Loucy (cell line): ENCODE data around the gene TP53I13.

Source experiments
- EZH2phosphoT487 ChIP-seq: fragments of 200-600 bp; IDR thresholded peaks from 2 replicates; pipeline ENCODE4 v1.6.1; 2018; ENCODE audit warnings: antibody characterized with exemption, mild to moderate bottlenecking, moderate library complexity, borderline replicate concordance
- TF ChIP-seq, protein P1 (sequence below): fragments of 200-600 bp; sonication (generic); conservative IDR thresholded peaks from 2 replicates; pipeline ENCODE4 v1.5.1; 2014; ENCODE audit warnings: mild to moderate bottlenecking, antibody characterized with exemption, low read length

DNA sequence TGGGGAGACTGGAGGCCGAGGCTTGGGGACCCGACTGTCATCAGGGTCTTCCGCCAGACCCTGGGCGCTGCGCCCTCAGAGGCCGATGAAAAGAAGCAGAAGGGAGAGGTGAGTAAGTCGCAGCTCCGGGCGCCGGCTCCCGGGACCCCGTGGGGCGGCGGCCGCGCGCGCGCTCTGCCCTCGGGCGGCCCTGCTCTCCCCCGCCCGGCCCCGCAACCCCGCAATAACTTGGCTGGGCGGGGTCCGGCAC is 1.3 kb upstream of the TP53I13 start:
- TF ChIP-seq, protein P1, sequence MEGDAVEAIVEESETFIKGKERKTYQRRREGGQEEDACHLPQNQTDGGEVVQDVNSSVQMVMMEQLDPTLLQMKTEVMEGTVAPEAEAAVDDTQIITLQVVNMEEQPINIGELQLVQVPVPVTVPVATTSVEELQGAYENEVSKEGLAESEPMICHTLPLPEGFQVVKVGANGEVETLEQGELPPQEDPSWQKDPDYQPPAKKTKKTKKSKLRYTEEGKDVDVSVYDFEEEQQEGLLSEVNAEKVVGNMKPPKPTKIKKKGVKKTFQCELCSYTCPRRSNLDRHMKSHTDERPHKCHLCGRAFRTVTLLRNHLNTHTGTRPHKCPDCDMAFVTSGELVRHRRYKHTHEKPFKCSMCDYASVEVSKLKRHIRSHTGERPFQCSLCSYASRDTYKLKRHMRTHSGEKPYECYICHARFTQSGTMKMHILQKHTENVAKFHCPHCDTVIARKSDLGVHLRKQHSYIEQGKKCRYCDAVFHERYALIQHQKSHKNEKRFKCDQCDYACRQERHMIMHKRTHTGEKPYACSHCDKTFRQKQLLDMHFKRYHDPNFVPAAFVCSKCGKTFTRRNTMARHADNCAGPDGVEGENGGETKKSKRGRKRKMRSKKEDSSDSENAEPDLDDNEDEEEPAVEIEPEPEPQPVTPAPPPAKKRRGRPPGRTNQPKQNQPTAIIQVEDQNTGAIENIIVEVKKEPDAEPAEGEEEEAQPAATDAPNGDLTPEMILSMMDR: no peak
- no peak for TF ChIP-seq EZH2phosphoT487
